ENCODE data around the gene CLEC1A. TPM values are rescaled to one million over a fixed set of nuclear protein-coding genes. Genes with fewer than 3 reads are reported as not detected.

The CLEC1A gene, protein sequence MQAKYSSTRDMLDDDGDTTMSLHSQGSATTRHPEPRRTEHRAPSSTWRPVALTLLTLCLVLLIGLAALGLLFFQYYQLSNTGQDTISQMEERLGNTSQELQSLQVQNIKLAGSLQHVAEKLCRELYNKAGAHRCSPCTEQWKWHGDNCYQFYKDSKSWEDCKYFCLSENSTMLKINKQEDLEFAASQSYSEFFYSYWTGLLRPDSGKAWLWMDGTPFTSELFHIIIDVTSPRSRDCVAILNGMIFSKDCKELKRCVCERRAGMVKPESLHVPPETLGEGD
- total RNA-seq (1 to 10 TPM in 1 of 5 experiments, not detected in 4; 1.0 TPM), polyA plus RNA-seq (not detected), total RNA-seq (not detected)

DNA sequence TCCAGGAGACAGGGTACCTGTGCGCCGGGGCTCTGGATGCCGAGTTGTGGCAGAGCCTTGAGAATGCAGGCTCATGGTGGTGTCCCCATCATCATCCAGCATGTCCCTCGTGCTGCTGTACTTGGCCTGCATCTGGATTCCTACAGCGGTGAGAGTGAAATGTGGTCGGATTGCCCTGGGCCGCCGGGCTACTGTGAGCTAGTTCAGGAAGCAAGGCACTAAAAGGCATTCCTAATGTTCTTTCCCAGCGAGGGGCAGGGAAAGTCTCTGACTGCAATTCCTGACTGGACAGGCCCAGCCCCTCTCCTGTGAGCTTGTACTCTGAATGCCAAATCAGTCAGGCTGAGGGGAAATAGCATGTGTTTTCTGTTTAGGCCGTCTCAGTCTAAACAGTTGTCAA lies at the start of gene CLEC1A:
CLEC1A (minus strand) TSS at position 195 of the 400 bp plus-strand sequence; CDS start at position 132, 63 bp downstream.
- H3K27ac ChIP-seq (ENCODE audit: low read depth, low read length), result no peak within 1 kb of the TSS
- ATAC-seq, result no peak
- no peaks in the 10 kb centered on the region for H3K4me1 ChIP-seq (ENCODE audit: control insufficient read depth in 2 of 2, insufficient read depth in 2 of 2, low read length in 2 of 2)

DNA sequence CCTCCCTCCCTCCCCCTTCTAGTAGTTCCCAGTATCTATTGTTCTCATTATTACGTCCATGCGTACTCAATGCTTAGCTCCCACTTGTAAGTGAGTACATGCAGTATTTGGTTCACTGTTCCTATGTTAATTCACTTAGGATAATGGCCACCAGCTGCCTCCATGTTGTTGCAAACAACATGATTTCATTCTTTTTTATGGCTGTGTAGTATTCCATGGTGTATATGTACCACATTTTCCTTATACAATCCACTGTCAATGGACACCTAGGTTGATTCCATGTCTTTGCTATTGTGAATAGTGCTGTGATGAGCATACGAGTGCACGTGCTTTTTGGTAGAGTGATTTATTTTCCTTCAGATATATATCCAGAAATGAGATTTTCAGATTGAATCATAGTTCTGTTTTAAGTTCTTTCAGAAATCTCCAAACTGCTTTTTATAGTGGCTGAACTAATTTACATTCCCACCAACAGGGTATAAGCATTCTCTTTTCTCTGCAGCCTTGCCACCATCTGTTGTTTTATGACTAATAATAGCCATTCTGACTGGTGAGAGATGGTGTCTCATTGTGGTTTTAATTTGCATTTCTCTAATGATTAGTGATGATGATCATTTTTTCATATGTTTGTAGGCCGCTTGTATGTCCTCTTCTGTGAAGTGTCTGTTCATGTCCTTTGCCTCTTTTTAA lies 49.1 kb upstream of the CLEC1A start:
- ChIA-PET POLR2A (no interaction called here), CTCF (interaction anchor here (1.1 to 1.2 kb wide), 2 partner anchors 397 to 471 kb away, joined by 3 to 5 read pairs; no protein-coding TSS in a partner anchor)
- Histone ChIP-seq H3K4me1 (ENCODE audit: control insufficient read depth in 2 of 2, insufficient read depth in 2 of 2, low read length in 2 of 2) (no peaks in the 10 kb centered on the region), H3K27me3 (ENCODE audit: control insufficient read depth in 2 of 2, insufficient read depth in 2 of 2, low read length in 2 of 2) (no peaks in the 10 kb centered on the region), H3K36me3 (ENCODE audit: control insufficient read depth in 2 of 3, insufficient read depth in 3 of 3, low read length in 3 of 3) (no peaks in the 10 kb centered on the region), H3K9me3 (ENCODE audit: control insufficient read depth in 2 of 3, low read length in 3 of 3) (no peaks in the 10 kb centered on the region), H3K27ac (ENCODE audit: low read depth, low read length) (no peak overlapping the region), H3K4me3 (ENCODE audit: low read length) (no peak overlapping the region)
- ATAC-seq, result no peak
- no peak for DNase-seq
- no peaks in the 10 kb centered on the region for H3K36me3 Mint-ChIP-seq
- intact Hi-C loops (cut with micrococcal nuclease), result loop anchor here in 1 of 2 donors (10.0 kb wide), 1 partner anchor 513 kb away; no protein-coding TSS in a partner anchor
- peaks cover 0 to 5% (median 0%) of the 10 kb centered on the region in 11 donors for H3K9me3 Mint-ChIP-seq
- H3K4me1 Mint-ChIP-seq, result peaks cover 0 to 2% (median under 1%) of the 10 kb centered on the region in 7 donors
- no peak overlapping the region for H3K4me3 Mint-ChIP-seq
- H3K27ac Mint-ChIP-seq, result peak overlapping the region in 1 of 9 donors; percentile 28
- H3K27me3 Mint-ChIP-seq, result peaks cover 0 to 52% (median 0%) of the 10 kb centered on the region in 5 donors

More for the DNA sequence above, at the start of gene CLEC1A:
- H3K27ac Mint-ChIP-seq, result no peak within 1 kb of the TSS
- POLR2A ChIA-PET, result no interaction called here
- H3K36me3 ChIP-seq (ENCODE audit: control insufficient read depth in 2 of 3, insufficient read depth in 3 of 3, low read length in 3 of 3), result no peaks in the 10 kb centered on the region
- intact Hi-C loops (cut with micrococcal nuclease), result no loop called here
- no peaks in the 10 kb centered on the region for H3K27me3 ChIP-seq (ENCODE audit: control insufficient read depth in 2 of 2, insufficient read depth in 2 of 2, low read length in 2 of 2)
- H3K36me3 Mint-ChIP-seq, result peaks cover 0 to 5% (median 4%) of the 10 kb centered on the region in 5 donors
- H3K4me3 ChIP-seq (ENCODE audit: low read length), result no peak within 1 kb of the TSS
- DNase-seq, result no peak
- H3K9me3 ChIP-seq (ENCODE audit: control insufficient read depth in 2 of 3, low read length in 3 of 3), result no peaks in the 10 kb centered on the region
- H3K4me3 Mint-ChIP-seq, result no peak within 1 kb of the TSS
- CTCF ChIA-PET, result no interaction called here
- no peaks in the 10 kb centered on the region for H3K4me1 Mint-ChIP-seq
- H3K9me3 Mint-ChIP-seq, result peaks cover 0 to 6% (median 4%) of the 10 kb centered on the region in 11 donors
- peaks cover 1 to 15% (median 4%) of the 10 kb centered on the region in 5 donors for H3K27me3 Mint-ChIP-seq

DNA sequence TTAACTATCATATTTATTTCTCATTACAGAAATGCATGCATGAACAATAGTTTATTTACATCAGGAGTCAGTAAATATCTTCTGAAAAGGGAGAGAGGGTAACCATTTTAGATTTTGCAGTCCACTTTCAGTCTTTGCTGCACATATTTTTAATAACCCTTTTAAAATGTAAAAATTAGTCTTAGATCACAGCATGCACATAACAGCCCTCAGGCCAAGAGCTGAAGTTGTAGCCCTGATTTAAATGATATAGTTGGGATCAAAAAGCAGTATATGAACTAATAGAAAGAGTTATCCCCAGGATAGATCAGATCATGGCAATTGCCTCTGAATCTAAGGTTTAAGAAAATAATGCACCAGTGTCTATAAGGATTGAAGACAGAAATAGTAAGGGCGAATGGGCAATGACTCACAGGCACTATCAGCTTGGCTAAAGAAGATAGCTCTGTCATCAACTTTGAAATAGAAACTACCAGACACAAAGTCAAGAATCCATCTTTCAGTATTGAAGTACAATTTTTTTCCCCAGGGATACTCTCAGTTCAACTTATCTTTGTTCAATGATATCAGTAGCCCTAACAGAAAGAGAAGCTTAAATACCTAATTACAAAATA lies 44.3 kb upstream of the CLEC1A start:
- H3K36me3 Mint-ChIP-seq, result no peaks in the 10 kb centered on the region
- intact Hi-C loops (cut with micrococcal nuclease), result loop anchor here in 1 of 2 donors (10.0 kb wide), 1 partner anchor 508 kb away; no protein-coding TSS in a partner anchor

DNA sequence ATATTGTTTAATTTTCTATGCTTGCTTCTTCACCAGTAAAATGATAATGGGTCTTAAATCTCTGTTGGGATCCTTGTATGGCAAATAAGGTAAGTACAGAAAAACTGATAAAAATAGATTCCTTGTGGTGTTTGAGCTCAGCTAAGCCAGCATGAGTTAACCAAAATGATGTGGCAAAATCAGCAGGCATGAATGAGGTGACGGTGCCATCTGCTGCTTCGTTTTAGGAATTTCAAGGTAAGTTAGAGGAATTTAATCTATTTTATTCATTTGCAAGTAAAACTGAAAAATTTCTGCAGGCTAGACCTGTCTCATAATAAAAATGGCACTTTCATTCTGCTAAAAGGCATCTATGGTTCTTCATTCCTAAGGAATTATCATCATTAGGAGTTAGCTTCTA lies 41.2 kb upstream of the CLEC1A start:
- H3K4me3 Mint-ChIP-seq, result no peak overlapping the region
- H3K9me3 Mint-ChIP-seq, result peaks cover 0 to 3% (median 0%) of the 10 kb centered on the region in 11 donors
- no peaks in the 10 kb centered on the region for H3K36me3 Mint-ChIP-seq
- Histone ChIP-seq H3K27me3 (ENCODE audit: control insufficient read depth in 2 of 2, insufficient read depth in 2 of 2, low read length in 2 of 2) (no peaks in the 10 kb centered on the region), H3K4me1 (ENCODE audit: control insufficient read depth in 2 of 2, insufficient read depth in 2 of 2, low read length in 2 of 2) (no peaks in the 10 kb centered on the region), H3K27ac (ENCODE audit: low read depth, low read length) (no peak overlapping the region), H3K36me3 (ENCODE audit: control insufficient read depth in 2 of 3, insufficient read depth in 3 of 3, low read length in 3 of 3) (no peaks in the 10 kb centered on the region), H3K9me3 (ENCODE audit: control insufficient read depth in 2 of 3, low read length in 3 of 3) (no peaks in the 10 kb centered on the region), H3K4me3 (ENCODE audit: low read length) (no peak overlapping the region)
- ATAC-seq (peak; percentile 72), DNase-seq (peak in 7 of 9 donors; percentile 26 to 66 (median 49))
- POLR2A ChIA-PET, result no interaction called here
- peaks cover 0 to 3% (median 0%) of the 10 kb centered on the region in 7 donors for H3K4me1 Mint-ChIP-seq
- H3K27me3 Mint-ChIP-seq, result peaks cover 0 to 51% (median 0%) of the 10 kb centered on the region in 5 donors
- CTCF ChIA-PET, result interaction anchor here (0.5 to 3.8 kb wide), 14 partner anchors 9 to 469 kb away, joined by 3 to 36 read pairs (median 3); partner anchors contain the start of gene CLEC7A
- intact Hi-C loops (cut with micrococcal nuclease), result loop anchor here (1.0 to 10.0 kb wide), 9 partner anchors 106 to 506 kb away; no protein-coding TSS in a partner anchor
- no peak overlapping the region for H3K27ac Mint-ChIP-seq

More for the DNA sequence above, 44.3 kb upstream of the CLEC1A start:
- Mint-ChIP-seq H3K4me3 (no peak overlapping the region), H3K4me1 (peaks cover 0 to 3% (median 0%) of the 10 kb centered on the region in 7 donors), H3K27me3 (peaks cover 0 to 43% (median 0%) of the 10 kb centered on the region in 5 donors), H3K27ac (no peak overlapping the region), H3K9me3 (peaks cover 0 to 5% (median 0%) of the 10 kb centered on the region in 11 donors)
- Histone ChIP-seq H3K9me3 (ENCODE audit: control insufficient read depth in 2 of 3, low read length in 3 of 3) (no peaks in the 10 kb centered on the region), H3K27ac (ENCODE audit: low read depth, low read length) (no peak overlapping the region), H3K4me3 (ENCODE audit: low read length) (no peak overlapping the region), H3K27me3 (ENCODE audit: control insufficient read depth in 2 of 2, insufficient read depth in 2 of 2, low read length in 2 of 2) (no peaks in the 10 kb centered on the region), H3K36me3 (ENCODE audit: control insufficient read depth in 2 of 3, insufficient read depth in 3 of 3, low read length in 3 of 3) (no peaks in the 10 kb centered on the region), H3K4me1 (ENCODE audit: control insufficient read depth in 2 of 2, insufficient read depth in 2 of 2, low read length in 2 of 2) (no peaks in the 10 kb centered on the region)
- ATAC-seq (no peak), DNase-seq (no peak)
- ChIA-PET CTCF (interaction anchor here (0.6 to 2.0 kb wide), 5 partner anchors 10 to 814 kb away, joined by 3 to 7 read pairs (median 4); no protein-coding TSS in a partner anchor), POLR2A (interaction anchor here (0.5 kb wide), 1 partner anchor 384 kb away, joined by 3 read pairs; no protein-coding TSS in a partner anchor)

DNA sequence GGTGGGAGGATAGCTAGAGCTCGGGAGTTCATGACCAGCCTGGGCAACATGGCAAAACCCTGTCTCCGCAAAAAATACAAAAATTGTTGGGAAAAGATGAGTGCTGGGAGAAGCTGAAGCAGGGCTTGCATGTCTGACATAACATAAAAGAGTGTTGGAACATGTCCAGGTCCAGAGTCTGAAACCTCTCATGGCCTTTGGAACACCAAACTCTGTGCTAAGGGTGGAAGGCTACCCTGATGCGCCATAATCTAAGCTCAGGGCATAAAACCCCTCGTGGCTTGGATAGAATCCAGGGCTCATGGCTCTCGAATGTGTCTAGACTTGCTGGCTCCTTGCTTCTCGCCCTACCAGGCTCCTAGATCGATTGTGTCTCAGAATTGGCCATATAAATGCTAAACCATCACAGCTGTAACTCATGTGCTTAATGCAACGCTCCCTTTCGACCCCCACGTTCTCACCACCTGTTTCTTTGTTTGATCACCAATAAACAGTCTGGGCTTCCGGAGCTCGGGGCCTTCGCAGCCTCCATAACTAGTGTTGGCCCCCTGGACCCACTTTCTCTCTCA lies 37.9 kb upstream of the CLEC1A start:
- intact Hi-C loops (cut with micrococcal nuclease), result no loop called here

DNA sequence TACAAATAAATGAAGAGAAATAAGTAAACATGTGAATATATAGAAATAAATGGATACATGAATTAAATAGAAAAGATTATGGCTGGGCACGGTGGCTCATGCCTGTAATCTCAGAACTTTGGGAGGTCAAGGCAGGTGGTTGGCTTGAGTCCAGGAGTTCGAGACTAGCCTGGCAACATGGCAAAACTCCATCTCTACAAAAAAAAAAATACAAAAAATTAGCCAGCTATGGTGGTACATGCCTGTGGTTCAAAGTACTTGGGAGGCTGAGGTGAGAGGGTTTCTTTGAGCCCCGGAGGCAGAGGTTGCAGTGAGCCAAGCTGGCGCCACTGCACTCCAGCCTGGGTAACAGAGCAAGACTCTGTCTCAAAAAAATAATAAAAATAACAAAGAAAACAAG lies 36.3 kb upstream of the CLEC1A start:
- H3K4me1 Mint-ChIP-seq, result peaks cover 1 to 10% (median 4%) of the 10 kb centered on the region in 7 donors
- ChIA-PET POLR2A (no interaction called here), CTCF (interaction anchor here (1.2 to 1.5 kb wide), 2 partner anchors 18 to 384 kb away, joined by 4 to 6 read pairs; no protein-coding TSS in a partner anchor)
- H3K4me3 Mint-ChIP-seq, result no peak overlapping the region
- Histone ChIP-seq H3K4me3 (ENCODE audit: low read length) (no peak overlapping the region), H3K36me3 (ENCODE audit: control insufficient read depth in 2 of 3, insufficient read depth in 3 of 3, low read length in 3 of 3) (no peaks in the 10 kb centered on the region), H3K4me1 (ENCODE audit: control insufficient read depth in 2 of 2, insufficient read depth in 2 of 2, low read length in 2 of 2) (peaks cover 0 to 2% of the 10 kb centered on the region in 2 donors), H3K9me3 (ENCODE audit: control insufficient read depth in 2 of 3, low read length in 3 of 3) (no peaks in the 10 kb centered on the region), H3K27me3 (ENCODE audit: control insufficient read depth in 2 of 2, insufficient read depth in 2 of 2, low read length in 2 of 2) (no peaks in the 10 kb centered on the region), H3K27ac (ENCODE audit: low read depth, low read length) (no peak overlapping the region)
- ATAC-seq (no peak), DNase-seq (no peak)
- H3K27ac Mint-ChIP-seq, result no peak overlapping the region
- intact Hi-C loops (cut with micrococcal nuclease), result no loop called here
- H3K36me3 Mint-ChIP-seq, result no peaks in the 10 kb centered on the region
- no peaks in the 10 kb centered on the region for H3K9me3 Mint-ChIP-seq
- peaks cover 0 to 40% (median 4%) of the 10 kb centered on the region in 5 donors for H3K27me3 Mint-ChIP-seq

More for the DNA sequence above, 37.9 kb upstream of the CLEC1A start:
- ChIA-PET CTCF (interaction anchor here (0.7 to 0.9 kb wide), 3 partner anchors 196 to 323 kb away, joined by 3 to 4 read pairs (median 3); no protein-coding TSS in a partner anchor), POLR2A (no interaction called here)
- H3K9me3 ChIP-seq (ENCODE audit: control insufficient read depth in 2 of 3, low read length in 3 of 3), result no peaks in the 10 kb centered on the region
- H3K27ac Mint-ChIP-seq, result no peak overlapping the region
- no peaks in the 10 kb centered on the region for H3K9me3 Mint-ChIP-seq
- H3K4me1 ChIP-seq (ENCODE audit: control insufficient read depth in 2 of 2, insufficient read depth in 2 of 2, low read length in 2 of 2), result no peaks in the 10 kb centered on the region
- no peaks in the 10 kb centered on the region for H3K27me3 ChIP-seq (ENCODE audit: control insufficient read depth in 2 of 2, insufficient read depth in 2 of 2, low read length in 2 of 2)
- no peaks in the 10 kb centered on the region for H3K36me3 Mint-ChIP-seq
- no peak overlapping the region for H3K27ac ChIP-seq (ENCODE audit: low read depth, low read length)
- H3K4me1 Mint-ChIP-seq, result peaks cover 0 to 3% (median 0%) of the 10 kb centered on the region in 7 donors
- ATAC-seq (no peak), DNase-seq (no peak)
- H3K4me3 ChIP-seq (ENCODE audit: low read length), result no peak overlapping the region
- peaks cover 0 to 37% (median 4%) of the 10 kb centered on the region in 5 donors for H3K27me3 Mint-ChIP-seq
- no peak overlapping the region for H3K4me3 Mint-ChIP-seq
- H3K36me3 ChIP-seq (ENCODE audit: control insufficient read depth in 2 of 3, insufficient read depth in 3 of 3, low read length in 3 of 3), result no peaks in the 10 kb centered on the region

Measured in naive thymus-derived CD4-positive, alpha-beta T cell (primary cell).